H1 (cell line): ENCODE measurements around the gene BABAM2. TPM values are rescaled to one million over a fixed set of nuclear protein-coding genes. Genes with fewer than 3 reads are reported as not detected.

Experiments
- CTCF ChIA-PET: fragments of 300-600 bp; sonication (Branson Sonifier 250); formaldehyde crosslinking; loops from one replicate; lab custom pipeline; 2021; ENCODE audit not compliant: partially characterized antibody; lab: Charles Lee
- POLR2A ChIA-PET: fragments of 300-600 bp; sonication (Branson Sonifier 250); formaldehyde crosslinking; loops from one replicate; lab custom pipeline; 2021; ENCODE audit warnings: inconsistent platforms; ENCODE audit not compliant: partially characterized antibody; lab: Charles Lee
- DNase-seq, 2 experiments: peaks; one replicate each; pipeline versions ENCODE4 v3.0.0 to v3.0.0-alpha.2; 2010 to 2022; ENCODE audit warnings: low spot score in 2 of 2, low read depth in 1 of 2, mixed read lengths in 1 of 2
- FAIRE-seq: peaks from 2 replicates; lab custom pipeline; 2011; peaks lifted over from hg19 to GRCh38; lab: Jason Lieb, UNC
- H2AFZ ChIP-seq: 2 replicates; pipeline ENCODE4 v1.8.1; 2012; ENCODE audit warnings: low read length, inconsistent platforms
- H2AK5ac ChIP-seq: 2 replicates; pipeline ENCODE4 v1.6.1; 2013; ENCODE audit warnings: low read depth, low read length
- H2BK120ac ChIP-seq: replicated peaks from 2 replicates; pipeline ENCODE3; 2013; ENCODE audit warnings: low read depth, low read length, inconsistent platforms
- H2BK12ac ChIP-seq: 2 replicates; pipeline ENCODE4 v1.6.1; 2013; ENCODE audit warnings: low read depth, low read length
- H2BK15ac ChIP-seq: 2 replicates; pipeline ENCODE4 v1.6.1; 2013; ENCODE audit warnings: low read length
- H2BK20ac ChIP-seq: 2 replicates; pipeline ENCODE4 v1.6.1; 2013; ENCODE audit warnings: low read length
- H2BK5ac ChIP-seq: 2 replicates; pipeline ENCODE4 v1.6.1; 2013; ENCODE audit warnings: low read depth, low read length
- H3K14ac ChIP-seq: 2 replicates; pipeline ENCODE4 v1.6.1; 2013; ENCODE audit warnings: inconsistent platforms; ENCODE audit not compliant: insufficient read length
- H3K18ac ChIP-seq: 2 replicates; pipeline ENCODE4 v1.6.1; 2013; ENCODE audit warnings: low read length; ENCODE audit errors: extremely low read depth
- H3K23ac ChIP-seq: 2 replicates; pipeline ENCODE4 v1.6.1; 2013; ENCODE audit warnings: inconsistent platforms; ENCODE audit not compliant: insufficient read length
- H3K23me2 ChIP-seq: 2 replicates; pipeline ENCODE4 v1.6.1; 2013; ENCODE audit warnings: low read depth, low read length
- H3K27ac ChIP-seq: 2 replicates; pipeline ENCODE4 v1.6.1; 2011; ENCODE audit warnings: low read depth, low read length, inconsistent platforms
- H3K27me3 ChIP-seq, 4 experiments: replicated peaks in 1 of 4; 1 replicate in 1 of 4; 2 replicates in 3 of 4; pipeline versions ENCODE4 v1.6.1 to v1.8.1; 2011 to 2013; ENCODE audit warnings: low read length in 3 of 4, mild to moderate bottlenecking in 3 of 4, inconsistent platforms in 2 of 4, mixed read lengths in 2 of 4, moderate library complexity in 1 of 4; ENCODE audit not compliant: control insufficient read depth in 3 of 4, insufficient read depth in 3 of 4; ENCODE audit errors: extremely low read depth in 1 of 4
- H3K36me3 ChIP-seq, 4 experiments: 2 replicates each; pipeline versions ENCODE4 v1.6.1 to v1.8.1; 2011 to 2013; ENCODE audit warnings: mild to moderate bottlenecking in 4 of 4, low read length in 3 of 4, moderate library complexity in 2 of 4, control low read depth in 1 of 4, inconsistent platforms in 1 of 4; ENCODE audit not compliant: insufficient read depth in 4 of 4, control insufficient read depth in 2 of 4
- H3K4ac ChIP-seq: replicated peaks from 2 replicates; pipeline ENCODE3; 2013; ENCODE audit warnings: low read length, low read depth, mixed read lengths, inconsistent platforms; ENCODE audit not compliant: insufficient read length
- H3K4me1 ChIP-seq, 4 experiments: replicated peaks in 1 of 4; 1 replicate in 1 of 4; 2 replicates in 3 of 4; pipeline versions ENCODE4 v1.6.1 to v1.8.1; 2011 to 2013; ENCODE audit warnings: low read length in 3 of 4, inconsistent platforms in 2 of 4, mixed read lengths in 1 of 4; ENCODE audit not compliant: insufficient read depth in 4 of 4, control insufficient read depth in 3 of 4
- H3K4me2 ChIP-seq, 2 experiments: 2 replicates each; pipeline versions ENCODE4 v1.6.1 to v1.8.1; 2011 to 2013; ENCODE audit warnings: low read depth in 2 of 2, low read length in 2 of 2, control low read depth in 1 of 2, inconsistent platforms in 1 of 2, mild to moderate bottlenecking in 1 of 2; ENCODE audit not compliant: insufficient read depth in 1 of 2
- H3K4me3 ChIP-seq, 4 experiments: fragments of 200-600, 300-600 bp in 1 of 4; sonication (generic), shearing (Covaris generic), sonication (Bioruptor Twin) in 1 of 4; 2 replicates each; pipeline versions ENCODE4 v1.5.1 to v1.8.1; 2011 to 2016; ENCODE audit warnings: low read length in 4 of 4, low read depth in 3 of 4, control low read depth in 2 of 4, inconsistent platforms in 2 of 4, mild to moderate bottlenecking in 2 of 4, mixed read lengths in 1 of 4, moderate library complexity in 1 of 4; ENCODE audit not compliant: insufficient read depth in 2 of 4; ENCODE audit errors: extremely low read depth in 1 of 4
- H3K56ac ChIP-seq: replicated peaks from 2 replicates; pipeline ENCODE3; 2013; ENCODE audit warnings: low read depth, mild to moderate bottlenecking, mixed read lengths, low read length, inconsistent platforms; ENCODE audit not compliant: insufficient read length
- H3K79me1 ChIP-seq: 2 replicates; pipeline ENCODE4 v1.6.1; 2013; ENCODE audit warnings: low read depth, low read length, control low read depth
- H3K79me2 ChIP-seq, 2 experiments: 2 replicates each; pipeline versions ENCODE4 v1.6.1 to v1.8.1; 2012 to 2013; ENCODE audit warnings: low read length in 2 of 2, mild to moderate bottlenecking in 2 of 2, inconsistent platforms in 1 of 2; ENCODE audit not compliant: insufficient read depth in 2 of 2, control insufficient read depth in 1 of 2
- H3K9ac ChIP-seq, 4 experiments: replicated peaks in 1 of 4; 1 replicate in 1 of 4; 2 replicates in 3 of 4; pipeline versions ENCODE4 v1.6.1 to v1.8.1; 2011 to 2013; ENCODE audit warnings: low read depth in 3 of 4, low read length in 3 of 4, control low read depth in 2 of 4, mild to moderate bottlenecking in 2 of 4, moderate library complexity in 2 of 4, inconsistent platforms in 1 of 4; ENCODE audit errors: extremely low read depth in 1 of 4
- H3K9me3 ChIP-seq, 2 experiments: 2 replicates each; pipeline versions ENCODE4 v1.6.1 to v1.8.1; 2012 to 2013; ENCODE audit warnings: mild to moderate bottlenecking in 2 of 2, moderate library complexity in 2 of 2, control low read depth in 1 of 2, inconsistent platforms in 1 of 2, low read depth in 1 of 2, low read length in 1 of 2, mixed read lengths in 1 of 2; ENCODE audit not compliant: insufficient read depth in 2 of 2
- H4K20me1 ChIP-seq, 2 experiments: replicated peaks in 1 of 2; 2 replicates each; pipeline versions ENCODE3 to v1.8.1; 2011 to 2013; ENCODE audit warnings: inconsistent platforms in 2 of 2, low read length in 2 of 2, mild to moderate bottlenecking in 1 of 2; ENCODE audit not compliant: insufficient read depth in 2 of 2, control insufficient read depth in 1 of 2
- H4K5ac ChIP-seq: 2 replicates; pipeline ENCODE4 v1.6.1; 2013; ENCODE audit warnings: low read length, low read depth, mixed read lengths, inconsistent platforms; ENCODE audit not compliant: insufficient read length
- H4K8ac ChIP-seq: 2 replicates; pipeline ENCODE4 v1.8.0; 2013; ENCODE audit warnings: mild to moderate bottlenecking, moderate library complexity, low read length, inconsistent platforms; ENCODE audit not compliant: insufficient read depth; ENCODE audit errors: extremely low read depth
- H4K91ac ChIP-seq: replicated peaks from 2 replicates; pipeline ENCODE3; 2013; ENCODE audit warnings: low read length, mixed read lengths, inconsistent platforms; ENCODE audit not compliant: insufficient read length
- PHF8 ChIP-seq: fragments of 200-600 bp; sonication (generic); conservative IDR thresholded peaks from 2 replicates; pipeline ENCODE4 v1.7.1; 2012; ENCODE audit warnings: low read depth, mild to moderate bottlenecking, inconsistent platforms, low read length, moderate library complexity
- POLR2A ChIP-seq, 2 experiments: IDR thresholded peaks; 1 replicate in 1 of 2; 2 replicates in 1 of 2; pipeline ENCODE4 v1.6.1; 2011; ENCODE audit warnings: low read depth in 2 of 2, low read length in 2 of 2, mild to moderate bottlenecking in 2 of 2; ENCODE audit errors: control extremely low read depth in 1 of 2
- RAD21 ChIP-seq, 2 experiments: IDR thresholded peaks in 1 of 2; conservative IDR thresholded peaks in 1 of 2; 2 replicates each; pipeline ENCODE4 v1.6.1; 2011; ENCODE audit warnings: low read depth in 2 of 2, low read length in 2 of 2, improper control_type of control experiment in 1 of 2, inconsistent platforms in 1 of 2, mild to moderate bottlenecking in 1 of 2, moderate library complexity in 1 of 2
- SIX5 ChIP-seq: IDR thresholded peaks from 2 replicates; pipeline ENCODE4 v1.6.1; 2011; ENCODE audit warnings: mild to moderate bottlenecking, low read depth, low read length
- SP2 ChIP-seq: IDR thresholded peaks from 2 replicates; pipeline ENCODE4 v1.6.1; 2012; ENCODE audit warnings: mild to moderate bottlenecking, low read length, inconsistent platforms
- SP4 ChIP-seq: IDR thresholded peaks from 2 replicates; pipeline ENCODE4 v1.6.1; 2012; ENCODE audit warnings: low read length, inconsistent platforms
- WGBS, 2 experiments: shearing (Covaris generic) in 1 of 2; methylation state at CpG; one replicate each; pipeline versions ENCODE4 v1.1.6 to v1.1.7; 2013 to 2015; ENCODE audit warnings: low lambda C conversion rate in 2 of 2, mixed read lengths in 2 of 2, inconsistent platforms in 1 of 2, low coverage in 1 of 2, missing lambda C conversion rate in 1 of 2; ENCODE audit not compliant: insufficient replicate concordance in 2 of 2, insufficient coverage in 1 of 2, insufficient read length in 1 of 2; ENCODE audit errors: extremely low coverage in 1 of 2, missing lambda C conversion rate in 1 of 2; 5-methylcytosine and 5-hydroxymethylcytosine counted together
- polyA plus RNA-seq, 7 experiments: library from polyadenylated mRNA; depleted of rRNA in 3 of 7; stranded (reverse) in 5 of 7; unstranded in 2 of 7; fragments of >200 nt in 5 of 7; fragments of 200-250 nt in 2 of 7; gene quantifications; 1 replicate in 5 of 7; 2 replicates in 1 of 7; 4 replicates in 1 of 7; pipeline versions ENCODE4 v1.2.1 to v1.2.3, GENCODE V29; 2011 to 2013; ENCODE audit warnings: missing spikeins in 2 of 7, mixed read lengths in 2 of 7
- total RNA-seq: library from RNA; stranded (reverse); fragmentation: NEBNext Ultra II Directional; extraction: Animal tissue kit (Norgen Biotek cat#: 25700); gene quantifications from 2 replicates; pipeline ENCODE4 v1.2.1, GENCODE V29; 2021
- TF ChIP-seq, protein P1 (sequence below): IDR thresholded peaks from 2 replicates; pipeline ENCODE4 v1.6.1; 2011; ENCODE audit warnings: low read length, improper control_type of control experiment

Gene BABAM2
- total and polyA plus RNA-seq, 2 of the 8 experiments (the other 6 are each of a cell fraction or from before 2014, with no cell fraction given): 15.8 to 20.9 TPM

DNA sequence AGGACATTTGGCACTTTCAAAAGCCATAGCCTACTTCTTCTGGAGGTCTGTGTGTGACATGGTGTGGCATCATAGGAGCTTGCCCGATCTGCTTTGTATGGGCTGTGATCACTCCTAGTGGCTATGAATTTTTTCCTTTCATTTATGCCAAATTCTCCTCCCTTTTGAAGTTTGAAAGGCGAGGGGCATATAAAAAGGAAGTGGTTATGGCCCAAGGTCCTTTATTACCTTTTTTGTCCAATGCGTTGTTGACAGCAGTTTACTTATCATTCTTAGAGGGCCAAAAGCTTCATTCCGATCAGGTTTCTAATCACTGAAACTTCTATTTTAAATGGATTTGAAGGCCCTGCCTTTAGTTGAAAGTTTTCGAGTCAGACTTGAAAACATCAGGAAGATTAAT, 277.8 kb downstream of the BABAM2 start:
- Histone ChIP-seq H3K79me1 (no peaks in the 10 kb centered on the region), H3K4me3 (no peak overlapping the region), H4K5ac (no peak overlapping the region), H3K27ac (no peak overlapping the region), H3K9me3 (no peaks in the 10 kb centered on the region), H3K79me2 (no peaks in the 10 kb centered on the region), H4K91ac (no peak overlapping the region), H3K23ac (no peak overlapping the region), H3K36me3 (no peaks in the 10 kb centered on the region), H2BK120ac (no peak overlapping the region), H4K8ac (no peak overlapping the region), H2BK5ac (no peak overlapping the region), H3K56ac (no peak overlapping the region), H2BK20ac (no peak overlapping the region), H2BK12ac (no peak overlapping the region), H3K4me2 (no peak overlapping the region), H3K4ac (no peak overlapping the region), H3K27me3 (no peaks in the 10 kb centered on the region), H3K14ac (no peak overlapping the region), H2AFZ (no peak overlapping the region), H3K4me1 (no peaks in the 10 kb centered on the region), H2BK15ac (no peak overlapping the region), H3K23me2 (no peaks in the 10 kb centered on the region), H3K18ac (no peak overlapping the region), H3K9ac (no peak overlapping the region), H4K20me1 (no peaks in the 10 kb centered on the region), H2AK5ac (no peak overlapping the region)
- DNase-seq (no peak), FAIRE-seq (no peak)
- no peak for TF ChIP-seq POLR2A (IDR thresholded peaks at IDR 0.05; ENCODE audit: control extremely low read depth in 1 of 2, low read depth in 2 of 2, low read length in 2 of 2)
- TF ChIP-seq SP2: no peak
- TF ChIP-seq RAD21 (IDR thresholded peaks at IDR 0.05 in 1 of 2, conservative IDR thresholded peaks at IDR 0.05 in 1 of 2; ENCODE audit: low read depth in 2 of 2, low read length in 2 of 2): no peak
- TF ChIP-seq SP4: no peak
- TF ChIP-seq PHF8: no peak
- TF ChIP-seq SIX5: no peak
- TF ChIP-seq, protein P1, sequence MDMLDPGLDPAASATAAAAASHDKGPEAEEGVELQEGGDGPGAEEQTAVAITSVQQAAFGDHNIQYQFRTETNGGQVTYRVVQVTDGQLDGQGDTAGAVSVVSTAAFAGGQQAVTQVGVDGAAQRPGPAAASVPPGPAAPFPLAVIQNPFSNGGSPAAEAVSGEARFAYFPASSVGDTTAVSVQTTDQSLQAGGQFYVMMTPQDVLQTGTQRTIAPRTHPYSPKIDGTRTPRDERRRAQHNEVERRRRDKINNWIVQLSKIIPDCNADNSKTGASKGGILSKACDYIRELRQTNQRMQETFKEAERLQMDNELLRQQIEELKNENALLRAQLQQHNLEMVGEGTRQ: no peak
- ChIA-PET POLR2A (no interaction called here), CTCF (interaction anchor here (0.6 to 2.4 kb wide), 5 partner anchors 13 to 417 kb away, joined by 3 to 12 read pairs (median 3); no protein-coding TSS in a partner anchor)
- 88% methylated on average over 5 of the region's 5 CpGs; no CpG with 5 or more reads in 1 of the 2 experiments for WGBS, 2 experiments
